GOT3 (cell line): ENCODE measurements around the gene EFCC1.
"Not testable (repeated sequence)": the region's sequence is repeated elsewhere in the genome, so short reads cannot be mapped to it uniquely, and the experiment has no call there.

Source experiments
- DNase-seq: peaks from one replicate; lab custom pipeline; 2025; ENCODE audit warnings: mixed read lengths; lab: John Stamatoyannopoulos, UW

EFCC1 gene

DNA sequence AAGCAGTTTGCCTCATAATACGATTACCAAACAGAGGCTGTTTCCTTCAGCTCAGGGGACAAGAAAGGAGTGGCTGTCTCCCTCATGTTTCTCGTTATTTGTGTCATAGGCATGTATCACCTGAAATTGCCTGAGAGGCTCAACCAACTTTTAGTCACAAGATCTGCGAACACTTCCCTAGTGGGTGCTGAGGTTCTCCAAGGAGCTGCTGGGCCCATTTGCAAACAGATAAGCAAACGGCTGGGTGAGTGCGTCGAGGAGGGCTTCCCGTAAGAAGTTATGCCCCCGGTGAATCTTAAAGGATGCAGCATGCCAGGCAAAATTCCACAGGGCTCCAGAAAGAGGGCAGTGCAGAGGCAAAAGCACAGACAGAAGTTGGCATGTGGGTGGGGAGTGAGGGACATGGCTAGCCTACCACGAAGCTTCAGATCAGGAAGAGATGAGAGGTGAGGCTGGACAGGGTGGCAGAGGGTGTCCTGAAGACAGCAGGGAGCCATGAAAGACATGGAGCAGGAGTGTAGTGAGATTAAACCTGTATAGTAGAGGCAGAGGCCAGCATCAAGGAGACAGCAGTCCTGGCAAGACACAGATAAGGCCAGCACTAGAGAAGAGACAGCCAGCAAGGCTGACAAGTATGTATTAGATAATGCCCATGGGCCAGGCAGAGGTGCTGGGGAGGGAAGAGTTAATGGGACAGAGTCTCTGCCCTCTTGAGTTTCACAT, 55.5 kb downstream of the EFCC1 start:
- no peak for DNase-seq

DNA sequence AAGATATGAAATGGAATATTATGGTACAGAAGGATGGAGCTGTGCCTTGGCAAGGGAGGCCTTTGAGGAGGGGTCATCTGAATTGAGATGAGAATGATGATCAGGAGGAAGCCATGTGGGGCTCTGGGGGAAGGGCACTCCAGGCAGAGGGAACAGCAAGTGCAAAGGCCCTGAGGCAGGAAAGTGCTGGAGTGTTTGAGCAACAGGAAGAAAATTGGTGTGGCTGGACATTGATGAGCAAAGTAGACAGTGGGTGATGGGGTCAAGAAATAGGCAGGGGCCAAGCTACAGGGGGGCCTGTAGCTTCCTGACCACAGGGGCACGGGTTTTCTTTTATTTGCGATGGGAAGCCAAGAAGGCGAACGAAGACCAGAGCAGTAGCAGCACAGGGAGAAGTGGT, 56.1 kb downstream of the EFCC1 start:
- DNase-seq = no peak

DNA sequence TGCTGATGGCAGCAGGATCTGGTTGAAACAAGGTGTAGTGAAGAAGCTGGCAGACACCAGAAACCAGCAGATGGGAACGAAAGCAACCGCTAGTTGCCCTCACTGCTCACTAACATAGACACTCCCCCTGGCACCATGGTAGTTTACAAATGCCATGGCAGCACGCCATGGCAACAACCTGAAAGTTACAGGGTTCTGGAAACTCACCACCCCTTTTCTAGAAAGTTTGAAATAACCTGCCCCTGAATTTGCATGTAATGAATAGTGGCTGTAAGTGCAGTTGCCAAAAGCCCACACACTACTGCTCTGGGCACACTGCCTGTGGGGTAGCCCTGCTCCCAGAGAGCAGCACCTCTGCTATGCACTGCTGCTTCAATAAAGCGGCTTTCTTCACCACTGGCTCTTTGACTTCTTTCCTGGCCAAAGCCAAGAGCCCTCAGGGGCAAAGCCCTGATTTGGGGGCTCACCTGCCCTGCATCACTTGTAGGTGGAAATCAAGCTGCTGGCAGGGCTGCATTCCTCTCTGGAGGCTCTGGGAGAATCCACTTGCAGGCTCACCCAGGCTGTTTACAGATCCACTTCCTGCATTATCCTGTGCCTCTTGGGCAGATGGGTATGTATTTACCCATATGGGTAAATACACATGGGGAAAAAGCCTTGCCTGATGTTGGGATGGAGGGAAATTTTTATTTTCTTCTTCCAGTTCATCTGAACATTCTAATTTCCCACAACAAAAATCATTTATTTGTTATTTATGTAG, 57.5 kb downstream of the EFCC1 start:
- DNase-seq = no peak

DNA sequence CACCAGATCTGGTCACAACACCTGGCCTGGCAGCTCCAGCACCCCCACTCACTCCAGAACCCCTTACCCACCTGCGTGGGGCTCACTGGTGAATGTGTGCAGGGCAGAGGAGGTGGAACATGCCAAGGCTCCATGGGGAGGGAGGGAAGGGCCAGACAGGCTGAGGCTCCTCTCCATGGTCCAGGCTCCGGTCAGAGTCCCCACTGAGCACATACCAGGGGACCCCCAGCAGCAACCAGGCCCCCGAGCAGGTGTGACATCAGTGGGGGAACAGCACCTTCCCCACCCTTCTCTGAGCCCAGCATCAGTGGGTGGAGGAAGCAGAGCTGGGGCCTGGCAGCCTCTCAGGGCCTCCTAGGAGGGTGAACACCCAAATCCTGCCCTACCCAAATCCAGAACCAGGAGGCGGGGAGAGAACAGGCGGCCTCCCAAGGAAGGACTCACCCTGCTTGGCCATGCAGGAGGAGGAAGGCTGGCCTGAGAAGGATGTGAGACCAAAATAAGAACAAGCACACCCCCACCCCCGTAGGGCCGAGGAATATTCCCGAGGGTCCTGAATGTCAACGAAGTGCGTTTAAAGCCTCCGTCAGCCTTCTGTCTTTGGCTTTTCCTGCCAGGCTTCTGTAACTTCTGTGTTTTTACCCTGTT, 58.3 kb downstream of the EFCC1 start:
- no peak for DNase-seq

DNA sequence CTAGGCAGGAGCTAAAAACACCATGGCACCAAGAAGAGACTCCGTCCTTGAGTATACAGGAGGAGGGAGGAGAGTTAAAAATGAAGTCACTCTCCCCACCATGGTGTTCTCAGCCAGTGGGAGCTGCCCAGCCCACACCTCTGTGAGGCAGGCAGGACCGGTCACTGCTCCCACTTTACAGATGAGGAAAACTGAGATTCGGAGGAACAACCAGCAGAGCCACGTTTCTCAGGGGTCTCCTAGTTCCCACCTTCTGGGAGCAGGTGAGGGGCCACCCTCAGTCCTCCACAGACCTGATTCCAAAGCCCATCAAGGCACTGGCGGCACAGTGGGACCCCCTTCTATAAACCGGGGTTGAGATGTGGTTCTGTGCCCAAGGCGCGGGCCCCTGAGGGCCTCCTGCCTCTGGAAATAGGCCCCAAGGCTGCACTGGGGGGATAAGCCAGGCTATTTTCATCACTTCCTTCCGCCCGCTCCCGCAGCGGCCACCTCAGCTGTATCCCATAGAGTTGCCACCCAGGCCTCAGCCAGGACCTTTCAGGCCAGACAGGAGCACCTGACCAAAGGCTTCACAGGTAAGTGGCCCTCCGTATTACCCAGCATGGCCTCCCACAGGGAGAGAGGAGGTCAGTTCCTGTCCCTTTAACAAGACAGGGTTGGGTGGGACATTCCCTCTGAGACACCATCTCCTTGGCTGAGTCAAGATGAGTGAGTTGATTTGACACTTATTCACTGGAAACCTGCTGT, 59.3 kb downstream of the EFCC1 start, which contains the start of gene GP9:
GP9 (plus strand) TSS at position 504 of the 747 bp plus-strand sequence. CDS start 961 bp downstream, outside the sequence.
- no peak for DNase-seq

DNA sequence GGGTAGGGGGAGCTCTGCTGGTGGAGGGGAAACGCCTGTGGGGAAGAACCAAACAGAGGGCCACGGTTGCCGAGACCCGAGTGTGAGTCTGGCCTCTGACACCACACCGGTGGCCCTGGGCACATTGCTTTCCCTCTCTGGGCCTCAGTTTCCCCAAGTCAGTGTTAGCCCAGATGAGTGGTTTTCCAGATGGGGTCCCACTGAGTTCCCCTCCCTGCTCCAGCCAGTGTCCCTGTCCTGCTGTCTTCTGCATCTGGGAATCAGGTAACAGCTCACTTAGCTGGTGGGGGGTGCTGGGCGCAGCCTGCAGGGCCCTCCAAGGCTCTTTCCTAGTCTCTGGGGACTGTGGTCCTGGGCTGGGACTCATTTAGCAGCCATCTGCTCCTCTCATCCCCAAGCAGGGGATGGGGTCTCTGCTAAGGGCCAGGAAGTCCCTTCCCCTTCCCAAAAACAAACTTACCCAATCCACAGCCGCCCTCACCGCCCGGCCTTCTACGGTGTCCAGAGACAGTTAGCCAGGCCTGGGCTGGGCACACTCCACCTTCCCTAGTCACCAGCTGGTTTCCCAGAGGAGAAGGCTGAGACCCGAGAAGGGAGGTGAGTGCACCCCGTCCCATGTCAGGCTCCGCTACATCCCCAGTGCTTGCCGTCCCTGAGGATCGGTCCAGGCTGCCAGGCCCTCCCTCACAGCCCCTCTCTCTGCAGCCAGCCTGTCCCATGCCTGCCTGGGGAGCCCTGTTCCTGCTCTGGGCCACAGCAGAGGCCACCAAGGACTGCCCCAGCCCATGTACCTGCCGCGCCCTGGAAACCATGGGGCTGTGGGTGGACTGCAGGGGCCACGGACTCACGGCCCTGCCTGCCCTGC, 60.2 kb downstream of the EFCC1 start:
- DNase-seq = no peak

DNA sequence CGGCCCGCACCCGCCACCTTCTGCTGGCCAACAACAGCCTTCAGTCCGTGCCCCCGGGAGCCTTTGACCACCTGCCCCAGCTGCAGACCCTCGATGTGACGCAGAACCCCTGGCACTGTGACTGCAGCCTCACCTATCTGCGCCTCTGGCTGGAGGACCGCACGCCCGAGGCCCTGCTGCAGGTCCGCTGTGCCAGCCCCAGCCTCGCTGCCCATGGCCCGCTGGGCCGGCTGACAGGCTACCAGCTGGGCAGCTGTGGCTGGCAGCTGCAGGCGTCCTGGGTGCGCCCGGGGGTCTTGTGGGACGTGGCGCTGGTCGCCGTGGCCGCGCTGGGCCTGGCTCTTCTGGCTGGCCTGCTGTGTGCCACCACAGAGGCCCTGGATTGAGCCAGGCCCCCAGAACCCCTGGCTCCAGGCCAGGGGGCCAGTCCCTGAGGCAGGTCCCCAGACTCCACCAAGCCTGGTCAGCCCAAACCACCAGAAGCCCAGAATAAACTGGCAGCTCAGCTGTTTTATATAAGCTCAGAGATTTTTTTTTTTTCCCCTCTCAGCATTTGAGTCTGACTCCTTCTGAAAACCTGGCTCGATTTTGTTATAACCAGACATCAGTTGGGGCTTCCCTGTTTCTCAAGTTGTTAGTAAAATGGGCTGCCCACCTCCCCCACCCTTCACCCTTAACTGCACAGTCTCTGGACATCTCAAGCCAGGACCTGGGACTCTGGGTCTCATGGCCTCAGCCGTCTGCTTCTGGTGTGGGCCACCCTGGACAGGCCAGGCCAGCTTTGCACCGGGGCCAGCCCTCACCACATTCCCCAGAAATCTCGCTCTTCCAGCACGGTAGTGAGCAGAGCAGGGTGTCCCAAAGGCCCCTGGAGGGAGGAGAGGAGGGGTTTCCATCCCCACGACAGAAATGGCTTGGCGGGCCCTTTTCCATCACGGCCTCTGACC, 61.1 kb downstream of the EFCC1 start:
- DNase-seq = no peak

DNA sequence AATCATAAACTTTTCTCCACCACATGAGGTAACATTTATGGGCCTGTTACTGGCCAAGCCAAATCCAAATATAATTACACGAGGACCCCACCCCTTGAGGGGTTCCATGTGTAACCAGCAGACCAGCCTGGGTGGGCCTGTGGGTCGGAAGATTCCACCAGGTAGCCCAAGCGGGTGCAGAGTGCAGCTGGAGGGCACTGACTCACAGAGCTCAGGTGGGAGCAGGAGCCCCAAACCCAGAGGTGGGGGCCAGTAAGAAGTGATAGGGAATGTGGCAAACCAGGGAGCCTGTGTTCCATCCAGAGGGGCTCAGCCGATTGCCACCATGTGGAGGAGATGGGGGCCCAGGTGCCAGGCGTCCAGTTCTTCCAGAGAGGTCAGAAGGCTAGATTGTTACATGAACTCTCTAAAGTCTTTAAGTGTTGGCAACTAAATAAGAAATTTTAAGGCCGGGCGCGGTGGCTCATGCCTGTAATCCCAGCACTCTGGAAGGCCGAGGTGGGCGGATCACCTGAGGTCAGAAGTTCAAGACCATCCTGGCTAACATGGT, 62.1 kb downstream of the EFCC1 start:
- no peak for DNase-seq

DNA sequence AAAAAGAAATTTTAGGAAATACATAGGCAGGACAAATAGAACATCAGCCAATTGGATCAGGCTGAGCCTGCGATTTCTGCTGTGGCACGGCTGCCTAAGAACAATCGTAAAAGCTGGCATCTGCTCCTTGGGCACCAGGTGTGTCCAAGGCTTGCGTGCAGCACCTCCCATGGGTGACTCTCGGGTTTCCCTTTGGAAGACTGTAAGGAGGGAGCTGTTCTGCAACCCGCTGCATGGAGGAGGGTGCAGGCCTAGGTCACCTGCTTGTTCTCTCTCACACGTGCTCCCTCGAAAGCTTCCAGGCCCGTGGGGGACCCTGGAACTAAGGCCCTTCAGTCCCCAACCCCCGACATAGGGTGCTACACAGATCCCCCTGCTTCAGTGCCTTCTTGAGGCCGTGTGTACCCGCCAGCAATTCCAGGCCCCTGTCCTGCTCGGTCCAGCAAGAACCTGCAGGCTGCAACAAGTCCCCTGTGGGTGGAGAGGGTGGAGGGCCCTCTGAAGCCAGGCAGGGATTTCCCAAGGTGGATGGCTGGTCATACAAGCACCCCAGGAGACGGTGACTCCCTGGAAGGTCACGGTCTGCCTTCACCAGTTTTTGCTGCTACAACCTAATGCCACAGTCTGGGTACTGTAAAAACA, 62.9 kb downstream of the EFCC1 start:
- DNase-seq = no peak

DNA sequence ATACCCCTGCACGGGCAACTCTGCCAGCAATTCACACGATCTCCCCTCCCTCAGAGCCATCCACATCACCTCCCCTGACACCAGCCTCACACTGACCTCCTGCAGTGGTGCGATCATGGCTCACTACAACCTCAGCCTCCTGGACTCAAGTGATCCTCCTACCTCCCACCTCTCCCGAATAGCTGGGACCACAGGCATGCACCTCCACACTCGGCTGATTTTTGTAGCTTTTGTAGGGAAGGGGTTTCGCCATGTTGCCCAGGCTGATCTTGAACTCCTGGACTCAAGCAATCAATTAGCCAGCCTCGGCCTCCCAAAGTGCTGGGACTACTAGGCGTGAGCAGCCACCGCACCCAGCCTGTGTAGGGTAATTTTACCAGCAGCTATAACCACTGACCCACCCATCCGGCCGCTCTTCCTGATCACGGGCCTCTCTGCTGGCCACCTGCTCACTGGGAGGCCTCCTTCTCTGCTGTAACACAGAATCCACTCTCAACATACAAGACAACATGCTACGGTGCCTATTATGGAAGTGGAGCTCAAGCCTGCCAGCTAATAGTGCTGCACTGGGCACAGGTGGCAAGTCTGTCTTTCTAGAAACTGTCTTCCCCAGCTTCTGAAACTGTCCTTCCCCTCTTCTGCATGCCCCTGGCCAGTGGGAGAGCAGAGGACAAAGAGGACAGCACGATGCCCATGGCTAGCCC, 64.1 kb downstream of the EFCC1 start:
- no peak for DNase-seq

DNA sequence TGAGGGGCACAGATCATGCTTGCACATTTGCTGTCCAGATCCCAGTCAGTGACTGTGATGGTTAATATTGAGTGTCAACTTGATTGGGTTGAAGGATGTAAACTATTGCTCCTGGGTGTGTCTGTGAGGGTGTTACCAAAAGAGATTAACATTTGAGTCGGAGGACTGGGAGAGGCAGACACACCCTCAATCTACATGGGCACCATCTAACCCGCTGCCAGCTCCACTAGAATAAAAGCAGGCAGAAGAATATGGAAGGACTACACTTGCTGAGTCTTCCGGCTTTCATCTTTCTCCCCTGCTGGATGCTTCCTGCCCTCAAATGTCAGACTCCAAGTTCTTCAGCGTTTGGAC, 64.6 kb downstream of the EFCC1 start:
- DNase-seq = no peak

DNA sequence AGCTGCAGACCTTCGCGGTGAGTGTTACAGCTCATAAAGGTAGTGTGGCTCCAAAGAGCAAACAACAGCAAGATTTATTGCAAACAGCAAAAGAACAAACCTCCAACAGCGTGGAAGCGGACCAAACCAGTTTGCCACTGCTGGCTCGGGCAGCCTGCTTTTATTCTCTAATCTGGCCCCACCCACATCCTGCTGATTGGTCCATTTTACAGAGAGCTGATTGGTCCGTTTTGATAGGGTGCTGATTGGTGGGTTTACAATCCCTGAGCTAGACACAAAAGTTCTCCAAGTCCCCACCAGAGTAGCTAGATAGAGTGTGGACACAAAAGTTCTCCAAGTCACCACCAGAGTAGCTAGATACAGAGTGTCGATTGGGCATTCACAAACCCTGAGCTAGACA, 66.6 kb downstream of the EFCC1 start:
- not testable (repeated sequence) for DNase-seq

DNA sequence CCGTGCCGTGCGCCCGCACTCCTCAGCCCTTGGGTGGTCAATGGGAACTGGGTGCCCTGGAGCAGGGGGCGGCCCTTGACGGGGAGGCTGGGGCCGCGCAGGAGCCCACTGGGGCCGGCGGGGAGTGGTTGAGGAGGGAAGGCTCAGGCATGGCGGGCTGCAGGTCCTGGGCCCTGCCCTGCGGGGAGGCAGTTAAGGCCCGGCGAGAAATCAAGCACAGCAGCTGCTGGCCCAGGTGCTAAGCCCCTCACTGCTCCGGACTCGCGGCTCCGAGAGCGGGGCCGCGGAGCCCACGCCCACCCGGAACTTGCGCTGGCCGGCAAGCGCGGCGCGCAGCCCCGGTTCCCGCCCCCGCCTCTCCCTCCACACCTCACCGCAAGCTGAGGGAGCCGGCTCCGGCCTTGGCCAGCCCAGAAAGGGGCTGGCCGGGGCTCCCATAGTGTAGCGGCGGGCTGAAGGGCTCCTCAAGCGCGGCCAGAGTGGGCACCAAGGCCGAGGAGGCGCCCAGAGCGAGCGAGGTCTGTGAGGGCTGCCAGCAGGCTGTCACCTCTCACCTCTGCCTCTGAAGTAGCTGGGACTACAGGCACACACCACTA, 67.3 kb downstream of the EFCC1 start:
- no peak for DNase-seq

DNA sequence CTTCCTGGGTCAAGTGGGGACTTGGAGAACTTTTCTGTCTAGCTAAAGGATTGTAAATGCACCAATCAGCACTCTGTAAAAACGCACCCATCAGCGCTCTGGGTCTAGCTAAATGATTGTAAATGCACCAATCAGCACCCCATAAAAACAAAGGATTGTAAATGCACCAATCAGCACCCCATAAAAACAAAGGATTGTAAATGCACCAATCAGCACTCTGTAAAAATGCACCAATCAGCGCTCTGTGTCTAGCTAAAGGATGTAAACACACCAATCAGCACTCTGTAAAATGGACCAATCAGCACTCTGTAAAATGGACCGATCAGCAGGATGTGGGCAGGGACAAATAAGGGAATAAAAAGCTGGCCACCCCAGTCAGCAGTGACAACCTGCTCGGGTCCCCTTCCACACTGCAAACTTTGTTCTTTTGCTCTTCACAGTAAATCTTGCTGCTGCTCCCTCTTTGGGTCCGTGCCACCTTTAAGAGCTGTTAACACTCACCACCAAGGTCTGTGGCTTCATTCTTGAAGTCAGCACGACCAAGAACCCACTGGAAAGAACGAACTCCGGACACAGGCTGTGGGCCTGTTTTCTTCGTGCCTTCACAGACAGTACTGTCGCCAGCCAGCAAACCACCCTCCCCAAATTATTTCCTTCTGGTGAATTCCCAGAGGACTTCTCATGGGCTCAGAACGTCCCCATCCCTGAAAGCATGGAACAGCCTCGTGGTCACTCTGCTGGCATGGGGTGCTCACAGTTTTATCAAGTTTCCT, 68.4 kb downstream of the EFCC1 start:
- not testable (repeated sequence) for DNase-seq

DNA sequence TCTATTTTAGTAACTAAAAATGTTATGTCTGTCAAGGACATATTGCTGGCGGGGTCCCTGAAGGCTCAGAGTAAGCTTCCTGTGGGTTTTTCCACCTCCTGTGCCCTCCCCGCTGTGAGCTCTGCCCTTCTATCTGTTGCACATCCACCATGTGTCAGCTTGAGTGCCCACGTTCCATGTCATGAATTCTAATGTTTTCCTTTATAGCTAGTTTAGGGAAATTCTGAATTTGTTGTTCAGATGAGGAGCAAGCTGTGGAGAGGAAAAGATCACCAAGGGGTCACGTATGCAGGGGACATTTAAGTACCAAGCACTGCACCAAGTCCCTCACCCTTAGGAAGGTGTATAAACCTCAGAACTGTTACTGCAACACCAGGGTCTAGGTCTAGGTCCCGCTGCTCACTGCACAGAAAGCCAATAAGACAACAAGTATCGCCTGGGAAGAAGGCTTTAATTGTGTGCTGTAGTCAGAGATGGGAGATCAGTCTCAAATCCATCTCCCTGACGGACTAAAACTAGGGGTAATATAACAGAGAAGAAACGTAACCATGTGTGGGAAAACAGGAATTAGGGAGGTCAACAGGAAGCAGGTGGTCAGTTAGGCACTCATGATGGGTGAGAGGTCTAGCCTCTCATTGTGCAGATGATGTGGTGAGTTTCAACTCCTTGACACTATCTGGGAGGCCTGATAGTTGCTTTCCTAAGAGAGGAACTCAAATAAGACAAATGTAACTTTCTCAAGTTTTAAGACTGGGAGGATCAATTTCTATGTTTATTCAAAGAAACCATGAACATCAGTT, 69.2 kb downstream of the EFCC1 start:
- no peak for DNase-seq

DNA sequence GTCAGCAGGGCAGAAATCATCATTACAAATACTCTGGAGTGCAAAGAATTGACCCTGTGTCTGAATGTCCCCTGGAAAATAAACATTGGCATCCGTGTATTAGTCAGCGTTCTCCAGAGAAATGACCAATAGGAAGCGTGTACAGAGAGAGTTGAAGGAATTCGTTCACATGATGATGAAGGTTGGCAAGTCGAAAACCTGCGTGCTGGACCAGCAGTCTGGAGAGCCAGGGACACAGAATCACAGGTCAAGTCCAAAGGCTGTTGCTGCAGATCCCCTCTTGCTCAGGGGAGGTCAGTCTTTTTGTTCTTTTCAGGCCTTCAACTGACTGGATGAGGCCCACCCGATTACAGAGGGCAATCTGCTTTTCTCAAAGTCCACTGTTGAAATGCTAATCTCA, 76.1 kb downstream of the EFCC1 start:
- DNase-seq = no peak

DNA sequence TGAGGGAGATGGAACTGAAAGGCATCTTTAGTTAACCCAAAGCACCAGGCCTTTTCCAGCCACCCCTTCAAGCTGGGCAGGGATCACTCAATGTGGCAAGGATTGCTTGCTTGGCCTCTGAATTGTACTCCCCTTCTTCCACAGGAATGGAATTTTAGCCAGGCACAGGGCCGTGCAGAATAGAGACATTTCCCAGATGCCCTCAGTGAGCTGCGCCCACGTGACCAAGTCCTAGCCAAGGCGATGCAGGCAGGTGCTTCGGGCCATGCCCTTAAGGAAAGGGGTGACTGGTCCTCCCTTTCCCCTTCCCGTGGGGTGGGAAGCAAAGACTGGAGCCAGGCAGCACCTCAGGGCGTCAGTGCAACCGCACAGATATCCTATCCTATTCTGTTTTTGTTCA, 77.4 kb downstream of the EFCC1 start:
- no peak for DNase-seq
